SH-SY5Y (cell line): Measurements from ENCODE around the gene CNN3.

Experiments
- GATA2 ChIP-seq: IDR thresholded peaks from 2 replicates; pipeline ENCODE4 v1.6.1; 2011; ENCODE audit warnings: mild to moderate bottlenecking, low read depth, low read length
- GATA3 ChIP-seq: IDR thresholded peaks from 2 replicates; pipeline ENCODE4 v1.6.1; 2011; ENCODE audit warnings: low read depth, mild to moderate bottlenecking, low read length, moderate library complexity

DNA sequence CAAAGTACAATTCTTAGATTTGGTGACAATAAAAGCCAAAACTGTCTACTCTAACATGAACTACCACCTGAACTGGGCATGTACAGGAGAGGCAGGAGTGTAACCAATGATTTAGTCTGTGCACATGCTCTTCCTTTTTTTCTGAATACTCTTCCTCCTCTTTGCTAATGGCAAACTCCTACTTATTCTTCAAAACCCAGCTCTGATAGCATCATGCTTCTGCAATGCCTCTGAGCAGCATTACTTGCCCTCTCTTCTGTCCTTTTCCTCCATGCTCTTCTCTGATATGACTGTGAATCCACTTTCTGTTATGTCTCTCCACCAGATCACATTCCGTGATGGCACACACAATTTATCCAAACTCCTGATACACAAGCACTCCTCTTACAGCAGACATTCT is 31.4 kb downstream of the CNN3 start:
- no peak for TF ChIP-seq GATA2
- no peak for TF ChIP-seq GATA3
